ENCODE results near the gene DGKD.

The DGKD gene

GRCh38 chr2:233436191-233436581, 81.9 kb downstream of the DGKD start:
- no peak for DNase-seq
- Histone ChIP-seq H4K20me1 (ENCODE audit: insufficient read depth, low read length) (no peaks in the 10 kb centered on the region), H3K9me3 (replicated peaks; ENCODE audit: insufficient read depth, low read length) (no peaks in the 10 kb centered on the region), H3K79me2 (ENCODE audit: low read length) (peaks cover 3% of the 10 kb centered on the region; the same call in 1 of the 2 replicates), H3K9ac (ENCODE audit: low read length) (no peak overlapping the region), H3K4me3 (ENCODE audit: low read length) (no peak overlapping the region), H3K4me1 (ENCODE audit: low read length) (no peaks in the 10 kb centered on the region), H3F3A (ENCODE audit: insufficient read depth, low read length) (no peaks in the 10 kb centered on the region), H3K36me3 (replicated peaks; ENCODE audit: insufficient read depth, low read length) (no peaks in the 10 kb centered on the region), H2AFZ (ENCODE audit: low read length) (no peak overlapping the region), H3K4me2 (ENCODE audit: low read depth, low read length) (no peak overlapping the region), H3K27me3 (replicated peaks; ENCODE audit: insufficient read depth, low read length) (no peaks in the 10 kb centered on the region), H3K9me2 (replicated peaks; ENCODE audit: insufficient read depth, low read length) (no peaks in the 10 kb centered on the region), H3K27ac (ENCODE audit: low read length) (no peak overlapping the region)
- TF ChIP-seq EZH2phosphoT487 (IDR thresholded peaks at IDR 0.05; ENCODE audit: low read length), result no peak
- no peak for TF ChIP-seq EZH2 (optimal IDR thresholded peaks at IDR 0.05; ENCODE audit: low read depth, low read length)
- no peak for TF ChIP-seq CTCF (IDR thresholded peaks at IDR 0.05; ENCODE audit: low read length)

GRCh38 chr2:233436691-233437438, 82.6 kb downstream of the DGKD start:
- Histone ChIP-seq H3K4me3 (ENCODE audit: low read length) (no peak overlapping the region), H3K27ac (ENCODE audit: low read length) (no peak overlapping the region), H3K9me2 (replicated peaks; ENCODE audit: insufficient read depth, low read length) (no peaks in the 10 kb centered on the region), H3K4me1 (ENCODE audit: low read length) (no peaks in the 10 kb centered on the region), H3K36me3 (replicated peaks; ENCODE audit: insufficient read depth, low read length) (no peaks in the 10 kb centered on the region), H2AFZ (ENCODE audit: low read length) (no peak overlapping the region), H3K27me3 (replicated peaks; ENCODE audit: insufficient read depth, low read length) (no peaks in the 10 kb centered on the region), H4K20me1 (ENCODE audit: insufficient read depth, low read length) (no peaks in the 10 kb centered on the region), H3K9me3 (replicated peaks; ENCODE audit: insufficient read depth, low read length) (no peaks in the 10 kb centered on the region), H3F3A (ENCODE audit: insufficient read depth, low read length) (no peaks in the 10 kb centered on the region), H3K79me2 (ENCODE audit: low read length) (peaks cover under 1% of the 10 kb centered on the region; the same call in 1 of the 2 replicates), H3K9ac (ENCODE audit: low read length) (no peak overlapping the region), H3K4me2 (ENCODE audit: low read depth, low read length) (no peak overlapping the region)
- TF ChIP-seq CTCF (IDR thresholded peaks at IDR 0.05; ENCODE audit: low read length), result no peak
- no peak for TF ChIP-seq EZH2 (optimal IDR thresholded peaks at IDR 0.05; ENCODE audit: low read depth, low read length)
- TF ChIP-seq EZH2phosphoT487 (IDR thresholded peaks at IDR 0.05; ENCODE audit: low read length), result no peak
- DNase-seq, result no peak

DNA sequence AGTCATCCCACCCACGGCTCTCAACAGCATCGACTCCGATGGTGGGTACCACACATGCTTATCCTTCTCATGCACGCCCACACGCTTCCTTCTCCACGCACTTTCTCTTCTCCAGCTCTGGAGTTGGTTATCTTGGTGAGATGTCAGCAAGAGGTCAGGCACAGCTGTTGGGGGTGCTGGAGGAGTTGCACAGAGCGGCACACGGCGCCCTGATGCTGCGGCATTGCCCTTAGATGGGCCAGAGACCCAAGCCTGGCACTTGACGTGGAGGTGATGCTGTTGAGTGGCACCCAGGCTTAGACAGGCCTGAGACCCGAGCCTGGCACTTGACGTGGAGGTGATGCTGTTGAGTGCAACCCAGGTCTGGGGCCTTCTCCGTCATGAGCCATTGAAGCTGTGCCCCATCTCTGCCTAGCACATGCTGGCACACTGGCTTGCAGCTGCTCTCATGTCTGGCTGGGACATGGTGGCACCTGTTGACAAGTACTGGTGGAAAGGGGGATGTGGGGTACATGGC, 83.2 kb downstream of the DGKD start:
- no peaks in the 10 kb centered on the region for H3F3A ChIP-seq (ENCODE audit: insufficient read depth, low read length)
- no peaks in the 10 kb centered on the region for H3K27me3 ChIP-seq (replicated peaks; ENCODE audit: insufficient read depth, low read length)
- no peaks in the 10 kb centered on the region for H3K36me3 ChIP-seq (replicated peaks; ENCODE audit: insufficient read depth, low read length)
- H3K79me2 ChIP-seq (ENCODE audit: low read length), result no peaks in the 10 kb centered on the region; the same call in 1 of the 2 replicates
- H3K9ac ChIP-seq (ENCODE audit: low read length), result no peak overlapping the region
- no peak overlapping the region for H3K4me3 ChIP-seq (ENCODE audit: low read length)
- H3K27ac ChIP-seq (ENCODE audit: low read length), result no peak overlapping the region
- H3K9me3 ChIP-seq (replicated peaks; ENCODE audit: insufficient read depth, low read length), result no peaks in the 10 kb centered on the region
- no peak for TF ChIP-seq EZH2phosphoT487 (IDR thresholded peaks at IDR 0.05; ENCODE audit: low read length)
- TF ChIP-seq EZH2 (optimal IDR thresholded peaks at IDR 0.05; ENCODE audit: low read depth, low read length), result no peak
- TF ChIP-seq CTCF (IDR thresholded peaks at IDR 0.05; ENCODE audit: low read length), result no peak
- no peak overlapping the region for H2AFZ ChIP-seq (ENCODE audit: low read length)
- H3K4me2 ChIP-seq (ENCODE audit: low read depth, low read length), result no peak overlapping the region
- DNase-seq, result no peak
- H3K4me1 ChIP-seq (ENCODE audit: low read length), result no peaks in the 10 kb centered on the region
- no peaks in the 10 kb centered on the region for H3K9me2 ChIP-seq (replicated peaks; ENCODE audit: insufficient read depth, low read length)
- no peaks in the 10 kb centered on the region for H4K20me1 ChIP-seq (ENCODE audit: insufficient read depth, low read length)

All from MM.1S (cell line).